Epithelial cell of proximal tubule (primary cell): Measurements from ENCODE around the gene COL4A6. TPM values are rescaled to one million over a fixed set of nuclear protein-coding genes. Genes with fewer than 3 reads are reported as not detected.

Source experiments
- DNase-seq: peaks from one replicate; pipeline ENCODE4 v3.0.0-alpha.2; 2011; ENCODE audit warnings: low read depth
- H3K4me3 ChIP-seq: 2 replicates; pipeline ENCODE4 v1.5.1; 2011; ENCODE audit warnings: low read depth, mild to moderate bottlenecking, low read length
- CTCF ChIP-seq: conservative IDR thresholded peaks from 2 replicates; pipeline ENCODE4 v1.5.1; 2012; ENCODE audit warnings: low read depth, mild to moderate bottlenecking, low read length
- total RNA-seq: library from RNA; depleted of rRNA; stranded (reverse); fragments of >200 nt; gene quantifications from 2 replicates; pipeline ENCODE4 v1.2.3, GENCODE V29; 2015

COL4A6 gene
- total RNA-seq, 1 donor from 2014 or later, result 2.0 TPM

GRCh38 chrX:108235986-108236385 is 202.2 kb downstream of the COL4A6 start:
- TF ChIP-seq CTCF, result no peak
- DNase-seq, result no peak
- no peak overlapping the region for H3K4me3 ChIP-seq

- no peak for TF ChIP-seq CTCF
- DNase-seq, result no peak
- H3K4me3 ChIP-seq, result no peak overlapping the region
Measured at GRCh38 chrX:108230574-108230973, 207.6 kb downstream of the COL4A6 start.

- TF ChIP-seq CTCF, result peak; percentile 61
- DNase-seq, result peak; percentile 25
- no peak overlapping the region for H3K4me3 ChIP-seq
Measured at GRCh38 chrX:108224727-108225621, 213.2 kb downstream of the COL4A6 start.

- no peak for TF ChIP-seq CTCF
- H3K4me3 ChIP-seq, result no peak overlapping the region
- no peak for DNase-seq
Measured at GRCh38 chrX:108224218-108224617, 214.0 kb downstream of the COL4A6 start.

- no peak for TF ChIP-seq CTCF
- H3K4me3 ChIP-seq, result no peak overlapping the region
- DNase-seq, result no peak
Measured at GRCh38 chrX:108223585-108223984, 214.6 kb downstream of the COL4A6 start.

- no peak for TF ChIP-seq CTCF
- DNase-seq, result no peak
- H3K4me3 ChIP-seq, result no peak overlapping the region
Measured at GRCh38 chrX:108221301-108221864, 216.8 kb downstream of the COL4A6 start.
